Activated naive CD8-positive, alpha-beta T cell (primary cell): ENCODE measurements around the gene HDAC3.
A peak's percentile ranks its signal among the peaks of the same experiment; 100 is the strongest.

Experiments
- H3K27ac Mint-ChIP-seq: one replicate; pipeline ENCODE4 v1.8.0; 2021; ENCODE audit warnings: mixed read lengths
- H3K27me3 Mint-ChIP-seq: one replicate; pipeline ENCODE4 v1.8.0; 2021; ENCODE audit warnings: mixed read lengths
- H3K36me3 Mint-ChIP-seq: one replicate; pipeline ENCODE4 v1.8.0; 2021; ENCODE audit warnings: mixed read lengths
- H3K4me1 Mint-ChIP-seq: one replicate; pipeline ENCODE4 v1.8.0; 2021; ENCODE audit warnings: low read depth, mixed read lengths
- H3K4me3 Mint-ChIP-seq: one replicate; pipeline ENCODE4 v1.8.0; 2021; ENCODE audit warnings: mild to moderate bottlenecking, mixed read lengths
- H3K9me3 Mint-ChIP-seq: one replicate; pipeline ENCODE4 v1.8.0; 2021; ENCODE audit warnings: low read depth, mixed read lengths

HDAC3 gene

DNA sequence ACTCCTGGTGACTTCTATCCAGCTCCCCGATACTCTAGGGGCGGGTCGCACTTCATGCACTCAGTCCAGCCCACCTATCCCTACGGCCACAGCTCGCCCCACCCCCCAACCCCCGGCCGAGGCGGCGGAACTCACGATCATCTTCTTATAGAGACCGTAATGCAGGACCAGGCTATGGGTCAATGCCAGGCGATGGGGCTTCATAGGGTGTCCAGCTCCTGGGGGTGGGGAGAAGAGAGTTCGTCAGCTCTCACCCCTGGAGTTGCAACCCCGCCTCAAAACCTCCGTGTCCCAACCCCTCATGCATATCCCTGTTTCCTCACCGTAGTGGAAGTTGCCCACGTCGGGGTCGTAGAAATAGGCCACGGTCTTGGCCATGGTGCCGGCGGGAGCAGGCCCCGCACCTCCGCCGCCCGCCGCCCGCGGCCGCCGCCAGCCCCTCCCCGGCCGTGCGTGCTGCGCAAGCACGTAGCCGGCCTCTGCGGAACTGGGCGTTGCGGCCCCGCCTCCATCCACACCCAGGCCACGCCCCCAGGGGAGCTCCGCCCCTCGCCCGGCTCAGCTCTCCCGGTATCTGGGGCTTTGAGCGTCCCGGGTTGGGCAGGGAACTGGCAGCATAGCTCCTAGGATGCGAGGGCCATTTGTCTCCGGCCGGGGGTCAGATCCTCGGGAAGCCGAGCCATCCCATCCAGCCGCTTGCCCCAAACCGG is at the start of gene HDAC3, which contains the start of gene RELL2:
Gene HDAC3, minus strand, starts transcription at position 437 of the 710 bp plus-strand sequence. Its CDS starts 59 bp downstream, at position 378.
Gene RELL2, plus strand, starts transcription at position 585 of the 710 bp plus-strand sequence. CDS start 1,229 bp downstream, outside the sequence.
- peak within 1 kb of the TSS; percentile 96 for H3K27ac Mint-ChIP-seq
- H3K4me3 Mint-ChIP-seq, result peak within 1 kb of the TSS; percentile 94
- H3K4me1 Mint-ChIP-seq, result peaks cover 49% of the 10 kb centered on the region
- H3K9me3 Mint-ChIP-seq, result no peaks in the 10 kb centered on the region
- peaks cover 3% of the 10 kb centered on the region for H3K36me3 Mint-ChIP-seq
- no peaks in the 10 kb centered on the region for H3K27me3 Mint-ChIP-seq

GRCh38 chr5:141685591-141685990 is 48.9 kb upstream of the HDAC3 start:
- Mint-ChIP-seq H3K27ac (no peak overlapping the region), H3K4me1 (peaks cover 23% of the 10 kb centered on the region), H3K9me3 (no peaks in the 10 kb centered on the region), H3K4me3 (no peak overlapping the region), H3K36me3 (no peaks in the 10 kb centered on the region), H3K27me3 (no peaks in the 10 kb centered on the region)

DNA sequence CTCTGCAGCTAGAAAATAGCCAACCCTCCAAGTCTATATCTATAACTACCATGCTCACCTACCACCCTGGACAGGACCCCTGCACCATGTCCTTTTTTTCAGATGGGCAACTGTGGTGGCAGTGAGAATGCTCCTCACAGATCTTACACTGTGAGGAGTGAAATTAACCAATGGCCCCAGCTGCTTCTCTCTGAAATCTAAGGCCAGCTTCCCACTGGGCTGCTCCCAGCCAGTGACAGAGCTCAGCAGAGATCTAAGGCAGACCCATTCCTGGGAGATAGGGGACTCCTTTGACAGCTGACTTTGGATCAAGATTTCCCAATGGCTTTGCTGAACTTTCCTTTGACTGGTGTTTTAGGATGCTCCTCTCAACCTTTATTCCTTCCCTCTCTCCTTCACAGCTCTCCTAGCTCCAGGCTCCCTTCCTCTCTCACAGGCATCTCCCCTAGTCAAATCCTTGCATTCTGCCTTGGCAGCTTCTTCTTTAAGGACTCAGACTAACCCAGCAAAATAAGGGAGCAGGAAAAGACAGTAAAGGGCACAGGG is 47.0 kb upstream of the HDAC3 start:
- Mint-ChIP-seq H3K4me1 (peaks cover 25% of the 10 kb centered on the region), H3K4me3 (peak overlapping the region; percentile 32), H3K36me3 (peaks cover 3% of the 10 kb centered on the region), H3K9me3 (no peaks in the 10 kb centered on the region), H3K27me3 (no peaks in the 10 kb centered on the region), H3K27ac (no peak overlapping the region)

DNA sequence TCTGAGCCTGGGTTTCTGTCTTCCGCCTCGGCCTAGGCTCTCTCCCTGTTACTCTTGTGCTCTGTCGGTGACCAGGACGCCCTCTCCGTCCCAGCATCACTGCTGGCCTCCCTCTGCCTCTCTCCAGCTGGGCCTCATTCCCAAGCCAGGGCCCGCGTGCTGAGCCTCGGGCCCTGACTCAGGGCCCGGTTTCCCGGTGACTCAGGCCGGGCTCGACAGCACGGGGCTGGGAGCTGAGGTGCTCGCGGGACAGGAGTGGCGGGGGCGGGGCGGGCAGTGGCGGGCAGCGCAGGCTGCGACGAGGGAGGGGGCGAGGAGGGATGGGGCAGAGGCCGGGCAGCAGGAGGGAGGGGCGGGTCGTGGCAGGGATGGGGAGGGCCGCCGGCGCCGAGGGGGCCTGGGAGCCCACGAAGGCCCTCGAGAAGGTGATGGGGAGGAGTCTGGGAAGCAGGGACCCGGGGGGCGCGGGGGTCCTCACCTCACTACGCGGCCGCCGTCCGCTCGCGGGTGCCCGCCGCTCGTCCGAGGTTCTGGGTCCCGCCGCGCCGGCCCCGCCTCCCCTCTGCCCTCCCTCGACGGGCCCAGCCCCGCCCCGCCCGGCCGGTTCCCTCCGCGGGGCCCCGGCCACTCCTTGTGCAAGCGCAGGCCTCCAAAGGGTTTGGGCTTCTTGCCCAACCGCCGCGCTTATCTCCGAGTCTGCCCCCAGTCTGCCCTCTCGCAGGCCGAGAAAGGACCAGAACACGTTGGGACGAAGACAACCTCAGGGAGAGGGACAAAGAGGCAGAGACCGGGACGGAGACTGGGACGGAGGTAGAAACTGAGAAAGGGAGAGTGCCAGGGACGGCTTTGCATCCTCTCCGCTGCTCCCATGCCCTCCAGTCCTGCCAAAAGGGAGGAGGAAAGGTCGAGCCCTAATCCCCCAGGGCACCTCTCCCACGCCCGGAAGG is 45.3 kb upstream of the HDAC3 start, which contains the start of gene ARAP3:
Gene ARAP3, minus strand, starts transcription at position 536 of the 947 bp plus-strand sequence. CDS start 1,744 bp downstream, outside the sequence.
- H3K4me3 Mint-ChIP-seq, result peak within 1 kb of the TSS; percentile 77
- peaks cover 25% of the 10 kb centered on the region for H3K4me1 Mint-ChIP-seq
- H3K9me3 Mint-ChIP-seq, result no peaks in the 10 kb centered on the region
- peaks cover 3% of the 10 kb centered on the region for H3K36me3 Mint-ChIP-seq
- no peaks in the 10 kb centered on the region for H3K27me3 Mint-ChIP-seq
- H3K27ac Mint-ChIP-seq, result peak within 1 kb of the TSS; percentile 69

DNA sequence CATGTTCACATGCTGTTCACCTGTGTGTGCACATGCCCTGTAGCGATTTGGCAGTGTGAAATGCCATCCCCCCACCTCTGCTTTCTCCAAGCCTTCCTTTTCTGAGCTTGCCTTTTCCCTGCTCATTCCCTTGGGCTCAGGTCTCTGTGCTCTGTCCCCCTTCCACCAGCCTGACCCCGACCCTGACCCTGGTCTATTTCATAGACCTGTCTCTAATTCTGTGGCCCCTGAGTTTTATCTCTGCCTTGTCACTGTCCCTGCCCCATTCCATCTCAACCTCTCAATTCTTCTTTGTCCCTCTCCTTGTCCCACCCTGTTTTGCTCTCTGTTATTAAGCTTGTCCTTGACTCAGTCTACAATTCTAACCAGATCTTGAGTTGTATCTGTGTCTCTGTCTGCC is 44.6 kb upstream of the HDAC3 start:
- Mint-ChIP-seq H3K4me1 (peaks cover 25% of the 10 kb centered on the region), H3K27me3 (no peaks in the 10 kb centered on the region), H3K27ac (peak overlapping the region; percentile 69), H3K36me3 (peaks cover 3% of the 10 kb centered on the region), H3K4me3 (peak overlapping the region; percentile 70), H3K9me3 (no peaks in the 10 kb centered on the region)

GRCh38 chr5:141680751-141681201 is 44.1 kb upstream of the HDAC3 start:
- peak overlapping the region; percentile 70 for H3K4me3 Mint-ChIP-seq
- no peaks in the 10 kb centered on the region for H3K27me3 Mint-ChIP-seq
- peaks cover 3% of the 10 kb centered on the region for H3K36me3 Mint-ChIP-seq
- H3K4me1 Mint-ChIP-seq, result peaks cover 25% of the 10 kb centered on the region
- no peaks in the 10 kb centered on the region for H3K9me3 Mint-ChIP-seq
- peak overlapping the region; percentile 64 for H3K27ac Mint-ChIP-seq

DNA sequence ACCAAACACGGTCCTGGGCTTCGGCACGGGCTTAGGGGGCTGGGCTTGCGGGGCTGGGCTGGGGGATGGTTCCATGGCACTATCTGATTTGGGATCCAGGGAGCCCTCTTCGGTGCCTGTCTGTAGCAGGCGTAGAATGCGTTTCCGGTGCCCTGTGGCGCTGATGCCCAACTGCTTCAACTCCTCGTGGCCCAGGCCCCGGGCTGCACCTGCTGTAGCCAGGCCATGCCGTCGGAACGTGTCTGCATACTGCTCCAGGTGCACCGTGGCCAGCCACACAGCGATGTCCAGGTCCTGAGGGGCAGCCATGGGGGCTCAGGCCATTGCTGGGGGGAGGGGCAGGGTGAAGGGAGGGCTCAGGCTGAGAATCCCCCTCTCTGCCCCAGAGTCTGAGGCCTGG is 43.5 kb upstream of the HDAC3 start:
- Mint-ChIP-seq H3K27ac (no peak overlapping the region), H3K36me3 (peaks cover 3% of the 10 kb centered on the region), H3K9me3 (no peaks in the 10 kb centered on the region), H3K4me1 (peaks cover 25% of the 10 kb centered on the region), H3K4me3 (no peak overlapping the region), H3K27me3 (no peaks in the 10 kb centered on the region)

- no peak overlapping the region for H3K27ac Mint-ChIP-seq
- H3K4me3 Mint-ChIP-seq, result no peak overlapping the region
- peaks cover 14% of the 10 kb centered on the region for H3K4me1 Mint-ChIP-seq
- no peaks in the 10 kb centered on the region for H3K9me3 Mint-ChIP-seq
- no peaks in the 10 kb centered on the region for H3K27me3 Mint-ChIP-seq
- H3K36me3 Mint-ChIP-seq, result peaks cover 3% of the 10 kb centered on the region
These were observed 40.8 kb upstream of the HDAC3 start for GRCh38 chr5:141677415-141677814.

GRCh38 chr5:141675672-141676071 is 39.0 kb upstream of the HDAC3 start:
- H3K27me3 Mint-ChIP-seq, result no peaks in the 10 kb centered on the region
- H3K4me3 Mint-ChIP-seq, result no peak overlapping the region
- H3K36me3 Mint-ChIP-seq, result peaks cover 3% of the 10 kb centered on the region
- peaks cover 2% of the 10 kb centered on the region for H3K4me1 Mint-ChIP-seq
- no peaks in the 10 kb centered on the region for H3K9me3 Mint-ChIP-seq
- no peak overlapping the region for H3K27ac Mint-ChIP-seq

GRCh38 chr5:141674747-141675146 is 38.1 kb upstream of the HDAC3 start:
- H3K36me3 Mint-ChIP-seq, result peaks cover 3% of the 10 kb centered on the region
- H3K4me1 Mint-ChIP-seq, result no peaks in the 10 kb centered on the region
- H3K9me3 Mint-ChIP-seq, result no peaks in the 10 kb centered on the region
- H3K27ac Mint-ChIP-seq, result no peak overlapping the region
- H3K27me3 Mint-ChIP-seq, result no peaks in the 10 kb centered on the region
- H3K4me3 Mint-ChIP-seq, result no peak overlapping the region

- Mint-ChIP-seq H3K9me3 (no peaks in the 10 kb centered on the region), H3K36me3 (no peaks in the 10 kb centered on the region), H3K27ac (no peak overlapping the region), H3K27me3 (no peaks in the 10 kb centered on the region), H3K4me1 (no peaks in the 10 kb centered on the region), H3K4me3 (no peak overlapping the region)
These were observed 36.5 kb upstream of the HDAC3 start for GRCh38 chr5:141672841-141673813.

DNA sequence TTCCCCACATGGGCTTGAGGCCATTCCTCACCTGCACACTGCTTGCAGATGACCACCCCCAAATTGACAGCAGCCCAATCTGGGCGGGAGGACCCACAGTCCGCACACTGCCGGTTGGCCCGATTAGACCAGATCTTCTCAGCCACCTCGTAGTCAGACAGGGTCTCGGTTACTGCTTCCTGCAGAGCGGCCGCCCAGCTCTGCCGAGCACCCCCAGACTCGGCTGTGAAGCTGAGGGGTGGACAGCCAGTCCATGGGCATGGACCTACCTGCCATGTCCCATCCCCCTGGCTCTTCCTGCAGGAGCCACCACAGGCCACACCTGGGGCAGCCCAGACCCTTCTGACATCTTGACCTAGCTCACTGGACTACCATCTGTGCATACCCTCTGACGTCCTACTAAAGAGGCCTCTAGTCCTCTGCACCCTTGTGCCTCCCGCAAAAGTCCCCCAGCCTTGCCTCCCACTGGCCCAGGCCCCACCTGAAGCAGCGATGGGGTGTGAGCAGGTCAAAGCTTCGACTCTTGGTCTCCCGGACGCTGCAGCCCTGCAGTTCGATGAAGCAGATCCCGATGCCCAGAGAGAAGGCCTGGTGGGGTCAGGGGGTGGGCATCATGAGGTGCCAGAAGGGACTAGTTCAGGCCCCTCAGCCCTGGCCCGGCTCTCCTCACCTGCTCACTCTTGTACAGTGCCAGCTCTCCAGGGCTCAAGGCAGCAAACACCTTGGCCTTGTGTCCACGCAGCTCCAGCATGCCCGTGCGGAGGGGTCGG is 35.6 kb upstream of the HDAC3 start:
- no peak overlapping the region for H3K4me3 Mint-ChIP-seq
- no peaks in the 10 kb centered on the region for H3K27me3 Mint-ChIP-seq
- H3K9me3 Mint-ChIP-seq, result no peaks in the 10 kb centered on the region
- H3K27ac Mint-ChIP-seq, result no peak overlapping the region
- H3K4me1 Mint-ChIP-seq, result no peaks in the 10 kb centered on the region
- no peaks in the 10 kb centered on the region for H3K36me3 Mint-ChIP-seq

DNA sequence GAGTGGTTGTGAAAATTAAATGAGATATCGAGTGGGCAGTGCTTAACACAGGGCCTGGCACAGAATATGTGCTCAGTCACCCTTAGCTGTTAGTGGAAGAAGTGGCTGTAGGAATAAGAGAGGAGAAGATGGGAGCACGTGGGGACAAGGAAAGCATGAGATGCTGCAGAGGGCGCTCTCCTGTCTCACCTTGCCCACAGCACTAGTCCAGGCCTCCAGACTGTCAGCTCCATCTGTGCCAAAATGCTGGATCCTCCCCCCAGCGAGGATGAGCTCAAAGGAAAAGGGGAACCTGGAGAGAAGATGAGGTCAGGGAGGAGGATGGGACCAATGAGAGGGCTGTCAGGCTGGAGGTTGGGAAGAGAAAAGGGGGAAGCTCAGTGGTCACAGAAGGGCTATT is 32.9 kb upstream of the HDAC3 start:
- Mint-ChIP-seq H3K27me3 (no peaks in the 10 kb centered on the region), H3K4me1 (peaks cover 3% of the 10 kb centered on the region), H3K4me3 (no peak overlapping the region), H3K9me3 (no peaks in the 10 kb centered on the region), H3K27ac (no peak overlapping the region), H3K36me3 (no peaks in the 10 kb centered on the region)
